Ishikawa (cell line): ENCODE measurements around the gene CLDND1.

Experiments
- CEBPB ChIP-seq: IDR thresholded peaks from 2 replicates; pipeline ENCODE4 v1.6.1; 2012
- EP300 ChIP-seq: IDR thresholded peaks from 2 replicates; pipeline ENCODE4 v1.6.1; 2012; ENCODE audit warnings: borderline replicate concordance
- FOXM1 ChIP-seq: IDR thresholded peaks from 2 replicates; pipeline ENCODE4 v1.6.1; 2012; ENCODE audit warnings: low read depth, borderline replicate concordance
- MAX ChIP-seq: IDR thresholded peaks from 2 replicates; pipeline ENCODE4 v1.6.1; 2012
- NFIC ChIP-seq: IDR thresholded peaks from 2 replicates; pipeline ENCODE4 v1.6.1; 2012
- RAD21 ChIP-seq: IDR thresholded peaks from 2 replicates; pipeline ENCODE4 v1.6.1; 2012; ENCODE audit warnings: low read depth
- REST ChIP-seq: IDR thresholded peaks from 2 replicates; pipeline ENCODE4 v1.6.1; 2012; ENCODE audit warnings: low read depth, mild to moderate bottlenecking
- USF1 ChIP-seq: IDR thresholded peaks from 2 replicates; pipeline ENCODE4 v1.6.1; 2012
- YY1 ChIP-seq: IDR thresholded peaks from 2 replicates; pipeline ENCODE4 v1.6.1; 2012; ENCODE audit warnings: low read depth

GRCh38 chr3:98536456-98537017 is 13.8 kb upstream of the CLDND1 start:
- no peak for TF ChIP-seq CEBPB
- TF ChIP-seq NFIC, result no peak
- TF ChIP-seq MAX, result no peak
- no peak for TF ChIP-seq REST
- TF ChIP-seq FOXM1, result no peak
- TF ChIP-seq YY1, result no peak
- no peak for TF ChIP-seq RAD21
- TF ChIP-seq USF1, result no peak
- TF ChIP-seq EP300, result no peak
